B cell (primary cell): ENCODE data around the gene POU2F2.

Experiments used
- CTCF ChIP-seq: fragments of 200-600 bp; IDR thresholded peaks from one replicate; pipeline ENCODE4 v1.8.0; 2022; ENCODE audit warnings: antibody characterized with exemption, mild to moderate bottlenecking
- EZH2 ChIP-seq: IDR thresholded peaks from 2 replicates; pipeline ENCODE4 v1.6.1; 2012; ENCODE audit warnings: borderline replicate concordance, low read depth, mild to moderate bottlenecking, moderate library complexity, low read length; ENCODE audit not compliant: insufficient read depth, poor library complexity, severe bottlenecking

GRCh38 chr19:42089191-42089750 lies 43.0 kb downstream of the POU2F2 start:
- no peak for TF ChIP-seq CTCF
- no peak for TF ChIP-seq EZH2
